Measurements from ENCODE around the gene HIVEP3. TPM values are rescaled to one million over a fixed set of nuclear protein-coding genes. Genes with fewer than 3 reads are reported as not detected.

HIVEP3 gene
- total RNA-seq, 1 donor from 2014 or later = 5.7 TPM

DNA sequence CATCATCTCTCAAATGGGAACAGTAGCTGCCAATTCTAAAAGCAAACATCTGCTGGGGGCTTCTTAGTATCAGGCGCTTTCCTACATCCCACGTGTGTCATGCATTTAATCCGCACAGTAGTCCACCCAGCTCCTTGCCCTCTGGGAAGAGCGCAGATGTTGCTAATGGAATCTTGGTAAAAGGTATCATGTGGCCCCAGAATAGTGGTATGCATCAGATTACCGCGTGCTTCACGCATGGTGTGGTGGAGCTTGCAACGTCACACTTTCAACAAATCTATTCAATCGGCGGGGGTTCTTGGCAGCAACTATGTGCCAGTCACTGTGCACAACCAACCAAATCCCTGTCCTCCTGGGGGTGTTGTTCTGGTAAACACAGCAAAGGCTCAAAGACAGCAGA is 141.0 kb downstream of the HIVEP3 start:
- no peak overlapping the region for H3K4me3 ChIP-seq
- TF ChIP-seq, protein P1, sequence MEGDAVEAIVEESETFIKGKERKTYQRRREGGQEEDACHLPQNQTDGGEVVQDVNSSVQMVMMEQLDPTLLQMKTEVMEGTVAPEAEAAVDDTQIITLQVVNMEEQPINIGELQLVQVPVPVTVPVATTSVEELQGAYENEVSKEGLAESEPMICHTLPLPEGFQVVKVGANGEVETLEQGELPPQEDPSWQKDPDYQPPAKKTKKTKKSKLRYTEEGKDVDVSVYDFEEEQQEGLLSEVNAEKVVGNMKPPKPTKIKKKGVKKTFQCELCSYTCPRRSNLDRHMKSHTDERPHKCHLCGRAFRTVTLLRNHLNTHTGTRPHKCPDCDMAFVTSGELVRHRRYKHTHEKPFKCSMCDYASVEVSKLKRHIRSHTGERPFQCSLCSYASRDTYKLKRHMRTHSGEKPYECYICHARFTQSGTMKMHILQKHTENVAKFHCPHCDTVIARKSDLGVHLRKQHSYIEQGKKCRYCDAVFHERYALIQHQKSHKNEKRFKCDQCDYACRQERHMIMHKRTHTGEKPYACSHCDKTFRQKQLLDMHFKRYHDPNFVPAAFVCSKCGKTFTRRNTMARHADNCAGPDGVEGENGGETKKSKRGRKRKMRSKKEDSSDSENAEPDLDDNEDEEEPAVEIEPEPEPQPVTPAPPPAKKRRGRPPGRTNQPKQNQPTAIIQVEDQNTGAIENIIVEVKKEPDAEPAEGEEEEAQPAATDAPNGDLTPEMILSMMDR (IDR thresholded peaks at IDR 0.05; ENCODE audit: borderline replicate concordance) = no peak
- no peaks in the 10 kb centered on the region for H3K36me3 ChIP-seq
- no peaks in the 10 kb centered on the region for H3K9me3 ChIP-seq (replicated peaks)
- no peak for DNase-seq
- H3K4me1 ChIP-seq = peaks cover 21% of the 10 kb centered on the region
- H3K27ac ChIP-seq (replicated peaks) = no peak overlapping the region
- intact Hi-C loops (cut with micrococcal nuclease) = no loop called here
- no peaks in the 10 kb centered on the region for H3K27me3 ChIP-seq (ENCODE audit: low read depth)

DNA sequence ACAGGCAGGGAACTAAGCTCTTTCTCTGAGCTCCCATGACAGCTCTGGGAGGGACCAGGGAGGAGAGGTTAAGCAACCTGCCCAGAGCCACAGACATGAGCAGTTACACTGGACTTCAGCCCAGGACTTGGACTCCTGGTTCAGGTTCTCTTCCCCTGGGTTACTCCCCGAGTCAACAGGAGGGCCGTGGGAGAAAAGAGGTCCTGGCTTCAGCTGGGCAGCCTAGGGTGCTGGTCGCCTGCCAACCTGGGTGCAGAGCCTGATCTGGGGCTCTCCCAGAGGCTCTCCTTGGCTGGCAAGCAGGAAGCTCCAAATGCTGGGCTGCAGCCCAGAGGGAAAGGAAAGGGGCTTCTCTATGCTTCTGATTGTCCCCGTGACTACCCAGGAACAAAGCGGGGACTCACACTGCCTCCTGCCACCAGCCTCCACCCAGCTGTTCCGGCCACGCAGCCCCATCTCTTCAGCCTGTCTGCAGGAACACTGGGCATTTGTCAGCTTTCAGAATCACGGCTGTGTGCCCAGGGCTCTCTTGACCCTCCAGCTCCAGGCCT is 141.8 kb downstream of the HIVEP3 start:
- no peak for DNase-seq
- intact Hi-C loops (cut with micrococcal nuclease) = no loop called here

DNA sequence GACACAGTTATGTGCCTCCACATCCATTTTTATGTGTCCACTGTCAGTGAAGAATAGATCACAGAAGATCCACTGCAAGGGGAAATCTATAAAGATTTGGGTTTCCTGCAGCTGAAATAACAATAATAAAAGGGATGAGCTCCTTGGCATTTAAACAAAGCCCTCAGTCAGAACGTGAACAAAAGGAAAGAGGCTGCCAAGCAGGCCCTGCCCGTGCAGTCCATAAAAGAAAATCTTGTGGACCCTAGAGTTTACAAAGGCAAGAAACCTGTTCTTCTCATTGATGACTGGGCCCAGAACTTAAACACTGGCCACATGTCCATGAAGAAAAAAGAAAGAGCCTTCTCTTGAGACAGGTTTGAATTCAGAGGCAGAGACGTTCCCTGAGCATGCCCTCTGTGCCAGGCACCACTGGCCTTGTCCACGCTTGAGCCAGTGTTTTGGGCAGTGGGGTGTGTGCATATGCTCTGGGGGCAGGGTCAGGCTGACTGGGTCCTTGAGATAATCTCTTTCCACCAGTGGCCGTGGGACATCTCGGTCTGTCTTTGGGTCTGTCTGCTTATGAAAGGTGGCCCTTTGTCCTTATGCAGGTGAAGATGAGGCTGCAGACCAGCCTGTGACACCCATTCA is 142.7 kb downstream of the HIVEP3 start:
- Histone ChIP-seq H3K4me3 (no peak overlapping the region), H3K9me3 (replicated peaks) (no peaks in the 10 kb centered on the region), H3K4me1 (peaks cover 38% of the 10 kb centered on the region), H3K36me3 (no peaks in the 10 kb centered on the region), H3K27me3 (ENCODE audit: low read depth) (no peaks in the 10 kb centered on the region), H3K27ac (replicated peaks) (no peak overlapping the region)
- intact Hi-C loops (cut with micrococcal nuclease) = no loop called here
- TF ChIP-seq, protein P1 (IDR thresholded peaks at IDR 0.05; ENCODE audit: borderline replicate concordance) = no peak
- DNase-seq = no peak

More for the DNA sequence above, 141.8 kb downstream of the HIVEP3 start:
- no peaks in the 10 kb centered on the region for H3K9me3 ChIP-seq (replicated peaks)
- H3K27me3 ChIP-seq (ENCODE audit: low read depth) = no peaks in the 10 kb centered on the region
- H3K36me3 ChIP-seq = no peaks in the 10 kb centered on the region
- H3K27ac ChIP-seq (replicated peaks) = no peak overlapping the region
- TF ChIP-seq, protein P1 (IDR thresholded peaks at IDR 0.05; ENCODE audit: borderline replicate concordance) = no peak
- H3K4me3 ChIP-seq = no peak overlapping the region
- H3K4me1 ChIP-seq = peaks cover 29% of the 10 kb centered on the region

DNA sequence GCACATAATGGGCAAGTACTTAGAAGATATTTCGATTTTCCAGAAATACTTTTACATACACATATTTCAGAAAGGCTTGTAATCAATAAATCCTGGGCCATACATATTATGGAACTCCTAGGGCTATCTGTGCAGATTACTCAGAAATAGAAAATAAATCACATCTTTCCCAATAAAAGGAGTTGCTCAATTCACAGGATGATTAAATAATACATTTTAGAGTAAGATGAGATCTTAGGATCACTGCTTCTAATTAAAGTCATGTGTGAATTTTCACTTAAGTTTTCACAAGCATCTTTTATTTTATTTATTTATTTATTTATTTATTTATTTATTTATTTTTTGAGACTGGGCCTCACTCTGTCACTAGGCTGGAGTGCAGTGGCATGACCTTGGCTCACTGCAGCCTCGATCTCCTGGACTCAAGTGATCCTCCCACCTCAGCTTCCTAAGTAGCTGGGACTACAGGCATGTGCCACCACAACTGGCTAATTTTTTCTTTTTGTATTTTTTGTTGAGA is 144.2 kb downstream of the HIVEP3 start:
- Histone ChIP-seq H3K4me1 (peaks cover 43% of the 10 kb centered on the region), H3K27me3 (ENCODE audit: low read depth) (no peaks in the 10 kb centered on the region), H3K9me3 (replicated peaks) (no peaks in the 10 kb centered on the region), H3K4me3 (no peak overlapping the region), H3K36me3 (no peaks in the 10 kb centered on the region), H3K27ac (replicated peaks) (no peak overlapping the region)
- TF ChIP-seq, protein P1 (IDR thresholded peaks at IDR 0.05; ENCODE audit: borderline replicate concordance) = no peak
- intact Hi-C loops (cut with micrococcal nuclease) = no loop called here
- no peak for DNase-seq

DNA sequence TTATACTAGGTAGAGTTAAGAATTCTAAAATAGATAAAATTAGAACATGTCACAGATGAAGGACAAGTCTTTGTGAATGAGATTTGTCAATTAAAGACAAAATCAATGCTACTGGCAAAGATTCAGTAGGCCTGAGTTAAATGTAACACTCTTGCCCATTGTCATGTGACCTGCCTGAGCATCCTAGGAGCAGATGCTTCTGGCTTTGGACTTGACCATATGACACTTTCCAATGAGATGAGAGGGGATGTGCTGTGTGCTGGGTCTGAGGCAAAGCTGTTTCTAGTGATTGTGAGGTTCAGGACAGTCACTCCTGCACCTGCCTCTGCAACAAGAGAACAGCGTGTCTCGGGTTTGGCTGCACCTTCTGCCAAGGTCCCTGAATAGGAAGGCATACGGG is 144.9 kb downstream of the HIVEP3 start:
- no peak for DNase-seq
- H3K4me1 ChIP-seq = peaks cover 46% of the 10 kb centered on the region
- no peak overlapping the region for H3K4me3 ChIP-seq
- no peak overlapping the region for H3K27ac ChIP-seq (replicated peaks)
- TF ChIP-seq, protein P1 (IDR thresholded peaks at IDR 0.05; ENCODE audit: borderline replicate concordance) = no peak
- H3K27me3 ChIP-seq (ENCODE audit: low read depth) = no peaks in the 10 kb centered on the region
- no peaks in the 10 kb centered on the region for H3K36me3 ChIP-seq
- H3K9me3 ChIP-seq (replicated peaks) = no peaks in the 10 kb centered on the region
- intact Hi-C loops (cut with micrococcal nuclease) = no loop called here

All from left ventricle myocardium inferior (tissue), 1 donor.